Endodermal cell (in vitro differentiated cells): ENCODE results near the gene NANOS2. TPM values are rescaled to one million over a fixed set of nuclear protein-coding genes. Genes with fewer than 3 reads are reported as not detected.

Experiments used
- DNase-seq: peaks from one replicate; pipeline ENCODE4 v3.0.0-alpha.2; 2017
- H3K27ac ChIP-seq: 2 replicates; pipeline ENCODE4 v1.5.1; 2013; ENCODE audit warnings: mild to moderate bottlenecking, low read depth, low read length, moderate library complexity
- H3K27me3 ChIP-seq: 2 replicates; pipeline ENCODE4 v1.6.1; 2013; ENCODE audit warnings: mild to moderate bottlenecking, low read length, moderate library complexity; ENCODE audit not compliant: insufficient read depth, control insufficient read depth, poor library complexity, severe bottlenecking
- H3K36me3 ChIP-seq: 2 replicates; pipeline ENCODE4 v1.7.0; 2013; ENCODE audit warnings: mild to moderate bottlenecking, low read length, moderate library complexity; ENCODE audit not compliant: control insufficient read depth, insufficient read depth
- H3K4me1 ChIP-seq: one replicate; pipeline ENCODE4 v1.7.0; 2013; ENCODE audit warnings: low read length; ENCODE audit not compliant: control insufficient read depth, insufficient read depth
- H3K4me3 ChIP-seq: 2 replicates; pipeline ENCODE4 v1.5.1; 2013; ENCODE audit warnings: mild to moderate bottlenecking, low read length, moderate library complexity
- H3K9ac ChIP-seq: 2 replicates; pipeline ENCODE4 v1.6.1; 2013; ENCODE audit warnings: mild to moderate bottlenecking, low read length, moderate library complexity; ENCODE audit not compliant: poor library complexity, severe bottlenecking; ENCODE audit errors: extremely low read depth
- H3K9me3 ChIP-seq: 2 replicates; pipeline ENCODE4 v1.6.1; 2013; ENCODE audit warnings: mild to moderate bottlenecking, low read length, moderate library complexity; ENCODE audit not compliant: control insufficient read depth
- H3K27ac Mint-ChIP-seq: 2 replicates; pipeline ENCODE4 v1.8.0; 2020; ENCODE audit warnings: mixed read lengths
- H3K27me3 Mint-ChIP-seq: 2 replicates; pipeline ENCODE4 v1.8.0; 2021; ENCODE audit warnings: mild to moderate bottlenecking, mixed read lengths; ENCODE audit not compliant: insufficient read depth
- H3K36me3 Mint-ChIP-seq: 2 replicates; pipeline ENCODE4 v1.8.0; 2020; ENCODE audit warnings: low read depth, mixed read lengths
- H3K4me1 Mint-ChIP-seq: 2 replicates; pipeline ENCODE4 v1.8.0; 2020; ENCODE audit warnings: mixed read lengths
- H3K4me3 Mint-ChIP-seq: 2 replicates; pipeline ENCODE4 v1.8.0; 2020; ENCODE audit warnings: mild to moderate bottlenecking, moderate library complexity, mixed read lengths
- H3K9me3 Mint-ChIP-seq: 2 replicates; pipeline ENCODE4 v1.8.0; 2020; ENCODE audit warnings: mild to moderate bottlenecking, mixed read lengths
- CTCF ChIP-seq: fragments of 200-600 bp; sonication (generic); conservative IDR thresholded peaks from 2 replicates; pipeline ENCODE4 v1.5.0; 2021; ENCODE audit warnings: antibody characterized with exemption, mild to moderate bottlenecking
- WGBS, 2 experiments: methylation state at CpG; one replicate each; pipeline versions ENCODE4 v1.1.5 to v1.1.7; 2013; ENCODE audit warnings: missing lambda C conversion rate in 2 of 2, mixed read lengths in 1 of 2; ENCODE audit not compliant: insufficient coverage in 1 of 2, insufficient read length in 1 of 2; 5-methylcytosine and 5-hydroxymethylcytosine counted together
- total RNA-seq, 2 donors: library from RNA; stranded (reverse); fragmentation: NEBNext Ultra II Directional in 1 of 2; extraction: Animal tissue kit (Norgen Biotek cat#: 25700) in 1 of 2; gene quantifications; 2 replicates in 1 of 2; 3 replicates in 1 of 2; pipeline ENCODE4 v1.2.1, GENCODE V29; 2021

The NANOS2 gene
- total RNA-seq, 2 donors from 2014 or later, result not detected

DNA sequence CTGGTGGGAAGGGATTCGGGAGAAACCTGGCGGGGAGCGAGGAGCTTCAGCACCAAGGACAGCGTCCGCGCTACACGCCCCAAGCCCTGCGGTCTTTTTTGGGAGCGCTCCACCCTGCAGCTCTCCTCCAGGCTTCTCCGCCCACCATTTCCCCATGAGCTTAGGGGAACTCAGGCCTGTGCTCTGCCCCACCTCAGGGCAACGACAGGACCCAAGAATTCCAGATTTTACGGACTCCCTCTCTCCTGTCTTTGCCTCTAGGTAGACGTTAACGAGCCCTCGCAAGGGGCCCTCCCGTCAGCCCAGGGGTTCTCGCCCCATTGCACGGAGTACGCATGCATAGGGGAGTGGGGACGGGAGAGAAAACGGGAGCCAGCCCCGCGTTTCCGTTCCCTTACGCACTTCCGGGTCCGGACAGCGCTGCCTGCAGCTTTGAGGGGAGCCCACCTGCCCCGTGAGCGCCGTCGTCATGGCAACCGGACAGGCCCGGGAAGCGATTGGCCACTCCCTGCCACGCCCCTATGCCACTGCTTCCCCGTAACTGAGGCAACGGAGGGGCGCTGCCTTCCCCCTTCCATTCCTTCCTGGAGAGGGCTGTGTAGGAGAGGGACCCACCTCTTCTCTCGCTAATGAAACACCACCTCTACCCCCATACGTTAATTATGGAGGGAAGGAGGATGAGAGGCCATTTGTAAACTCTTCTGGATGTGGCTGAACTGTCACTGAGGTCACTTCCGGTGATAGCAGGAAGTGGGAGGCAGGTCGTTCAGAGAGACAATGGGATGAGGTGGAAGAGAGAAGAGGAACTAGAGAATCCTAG is 38.3 kb upstream of the NANOS2 start:
- H3K9me3 ChIP-seq, result no peaks in the 10 kb centered on the region
- H3K4me3 Mint-ChIP-seq, result peak overlapping the region; percentile 65
- DNase-seq, result peak; percentile 97
- H3K4me1 ChIP-seq, result no peaks in the 10 kb centered on the region
- no peaks in the 10 kb centered on the region for H3K36me3 Mint-ChIP-seq
- no peaks in the 10 kb centered on the region for H3K36me3 ChIP-seq
- 1 to 2% methylated on average over 15 to 39 of the region's 43 CpGs for WGBS, 2 experiments
- peaks cover 2% of the 10 kb centered on the region for H3K4me1 Mint-ChIP-seq
- no peaks in the 10 kb centered on the region for H3K9me3 Mint-ChIP-seq
- H3K27me3 ChIP-seq, result peaks cover 13% of the 10 kb centered on the region
- peak overlapping the region; percentile 82 for H3K4me3 ChIP-seq
- TF ChIP-seq CTCF, result no peak
- peaks cover 70% of the 10 kb centered on the region for H3K27me3 Mint-ChIP-seq
- peak overlapping the region; percentile 87 for H3K27ac Mint-ChIP-seq
- H3K9ac ChIP-seq, result no peak overlapping the region
- peak overlapping the region; percentile 93 for H3K27ac ChIP-seq

- no peak for TF ChIP-seq CTCF
- Histone ChIP-seq H3K27ac (peak overlapping the region; percentile 93), H3K27me3 (peaks cover 13% of the 10 kb centered on the region), H3K9me3 (no peaks in the 10 kb centered on the region), H3K9ac (no peak overlapping the region), H3K4me1 (no peaks in the 10 kb centered on the region), H3K4me3 (peak overlapping the region; percentile 82), H3K36me3 (no peaks in the 10 kb centered on the region)
- 42 to 76% methylated on average over 3 to 8 of the region's 8 CpGs for WGBS, 2 experiments
- Mint-ChIP-seq H3K27me3 (peaks cover 70% of the 10 kb centered on the region), H3K9me3 (no peaks in the 10 kb centered on the region), H3K4me3 (peak overlapping the region; percentile 65), H3K4me1 (peaks cover 2% of the 10 kb centered on the region), H3K36me3 (no peaks in the 10 kb centered on the region), H3K27ac (no peak overlapping the region)
- no peak for DNase-seq
These were observed 37.7 kb upstream of the NANOS2 start for GRCh38 chr19:45952341-45952685.

DNA sequence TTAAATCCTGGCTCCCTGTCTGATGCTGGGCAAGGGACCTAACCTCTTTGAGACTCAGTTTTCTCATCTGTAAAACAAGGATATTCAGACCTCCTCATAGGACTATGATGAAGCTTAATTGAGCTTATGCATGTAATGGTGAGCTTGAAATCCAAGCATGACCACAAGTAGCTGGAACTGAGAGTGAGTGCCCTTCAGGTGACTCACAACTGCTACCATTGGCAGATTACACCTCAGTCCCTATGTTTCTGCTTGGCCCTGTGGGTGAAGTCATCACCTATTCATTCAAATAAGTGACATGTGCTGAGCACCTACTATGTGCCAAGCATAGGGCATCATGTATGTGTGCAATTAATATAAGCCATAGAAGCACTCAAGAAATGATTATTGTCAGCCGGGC is 33.3 kb upstream of the NANOS2 start:
- 97 to 100% methylated on average over 1 of the region's 1 CpG for WGBS, 2 experiments
- H3K9ac ChIP-seq, result no peak overlapping the region

More for the DNA sequence above, 33.3 kb upstream of the NANOS2 start:
- Histone ChIP-seq H3K4me3 (no peak overlapping the region), H3K4me1 (no peaks in the 10 kb centered on the region), H3K27ac (no peak overlapping the region), H3K27me3 (peaks cover 13% of the 10 kb centered on the region), H3K36me3 (no peaks in the 10 kb centered on the region), H3K9me3 (no peaks in the 10 kb centered on the region)
- Mint-ChIP-seq H3K9me3 (no peaks in the 10 kb centered on the region), H3K4me3 (no peak overlapping the region), H3K4me1 (no peaks in the 10 kb centered on the region), H3K27me3 (peaks cover 54% of the 10 kb centered on the region), H3K27ac (no peak overlapping the region), H3K36me3 (no peaks in the 10 kb centered on the region)
- no peak for DNase-seq
- TF ChIP-seq CTCF, result no peak
